Lower lobe of right lung (tissue), 2 donors: ENCODE measurements around the gene DMP1. TPM values are rescaled to one million over a fixed set of nuclear protein-coding genes. Genes with fewer than 3 reads are reported as not detected.

Source experiments
- ATAC-seq, 2 donors: fragments of 200-7000 bp; cut with Tn5 transposase; one replicate each; pipeline ENCODE4 v1.9.1; 2020 to 2022; ENCODE audit warnings: mild to moderate bottlenecking in 2 of 2, moderate library complexity in 2 of 2
- DNase-seq: peaks from one replicate; pipeline ENCODE4 v3.0.0-alpha.2; 2020
- H3K27ac ChIP-seq: fragments of 200-600 bp; one replicate; pipeline ENCODE4 v1.8.0; 2022
- H3K27me3 ChIP-seq: fragments of 200-600 bp; one replicate; pipeline ENCODE4 v1.8.0; 2022; ENCODE audit warnings: low read depth
- H3K36me3 ChIP-seq: fragments of 200-600 bp; one replicate; pipeline ENCODE4 v1.8.0; 2022; ENCODE audit warnings: mild to moderate bottlenecking
- H3K4me1 ChIP-seq: fragments of 200-600 bp; one replicate; pipeline ENCODE4 v1.8.0; 2022
- H3K4me3 ChIP-seq: fragments of 200-600 bp; one replicate; pipeline ENCODE4 v1.8.0; 2022; ENCODE audit warnings: mild to moderate bottlenecking
- H3K9me3 ChIP-seq: fragments of 200-600 bp; one replicate; pipeline ENCODE4 v1.8.0; 2022
- intact Hi-C: fragments of 100-400 bp; cut with DNase I; formaldehyde crosslinking; loops from one replicate; pipeline ENCODE4 v1.11.0; 2022
- total RNA-seq: library from RNA; stranded (reverse); fragmentation: NEBNext Ultra II Directional; extraction: Animal tissue kit (Norgen Biotek cat#: 25700); gene quantifications from one replicate; pipeline ENCODE4 v1.2.1, GENCODE V29; 2021
- TF ChIP-seq, protein P1 (sequence below): fragments of 200-600 bp; IDR thresholded peaks from one replicate; pipeline ENCODE4 v1.8.0; 2022; ENCODE audit warnings: antibody characterized with exemption, mild to moderate bottlenecking
- donor health status: DM: no; HTN: yes; CAD: no; lungs with severe emphysema.

DMP1 gene
- total RNA-seq, 1 donor from 2014 or later: not detected

DNA sequence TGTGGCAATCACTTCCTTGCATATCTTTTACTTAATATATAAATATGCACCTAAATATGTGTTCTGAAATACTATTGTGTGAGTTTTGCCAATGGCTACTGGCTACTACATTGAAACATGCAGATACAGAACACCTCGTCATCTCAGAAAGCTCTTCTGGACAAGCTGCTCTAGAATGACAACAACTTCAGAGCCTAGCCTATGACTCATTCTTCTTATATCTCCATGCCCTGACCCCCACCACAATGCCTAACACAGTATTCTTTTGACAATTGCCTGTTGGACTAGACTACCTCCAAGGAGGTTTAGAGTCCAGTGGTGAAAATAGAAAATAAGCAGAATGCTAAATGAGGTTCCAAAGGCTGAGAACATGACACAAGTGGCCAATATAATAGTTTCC lies 17.6 kb upstream of the DMP1 start:
- ATAC-seq: no peak
- DNase-seq: no peak
- H3K9me3 ChIP-seq: no peaks in the 10 kb centered on the region
- no peaks in the 10 kb centered on the region for H3K27me3 ChIP-seq
- TF ChIP-seq, protein P1, sequence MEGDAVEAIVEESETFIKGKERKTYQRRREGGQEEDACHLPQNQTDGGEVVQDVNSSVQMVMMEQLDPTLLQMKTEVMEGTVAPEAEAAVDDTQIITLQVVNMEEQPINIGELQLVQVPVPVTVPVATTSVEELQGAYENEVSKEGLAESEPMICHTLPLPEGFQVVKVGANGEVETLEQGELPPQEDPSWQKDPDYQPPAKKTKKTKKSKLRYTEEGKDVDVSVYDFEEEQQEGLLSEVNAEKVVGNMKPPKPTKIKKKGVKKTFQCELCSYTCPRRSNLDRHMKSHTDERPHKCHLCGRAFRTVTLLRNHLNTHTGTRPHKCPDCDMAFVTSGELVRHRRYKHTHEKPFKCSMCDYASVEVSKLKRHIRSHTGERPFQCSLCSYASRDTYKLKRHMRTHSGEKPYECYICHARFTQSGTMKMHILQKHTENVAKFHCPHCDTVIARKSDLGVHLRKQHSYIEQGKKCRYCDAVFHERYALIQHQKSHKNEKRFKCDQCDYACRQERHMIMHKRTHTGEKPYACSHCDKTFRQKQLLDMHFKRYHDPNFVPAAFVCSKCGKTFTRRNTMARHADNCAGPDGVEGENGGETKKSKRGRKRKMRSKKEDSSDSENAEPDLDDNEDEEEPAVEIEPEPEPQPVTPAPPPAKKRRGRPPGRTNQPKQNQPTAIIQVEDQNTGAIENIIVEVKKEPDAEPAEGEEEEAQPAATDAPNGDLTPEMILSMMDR: no peak
- H3K4me3 ChIP-seq: no peak overlapping the region
- intact Hi-C loops: no loop called here
- H3K4me1 ChIP-seq: no peaks in the 10 kb centered on the region
- H3K36me3 ChIP-seq: no peaks in the 10 kb centered on the region
- no peak overlapping the region for H3K27ac ChIP-seq

DNA sequence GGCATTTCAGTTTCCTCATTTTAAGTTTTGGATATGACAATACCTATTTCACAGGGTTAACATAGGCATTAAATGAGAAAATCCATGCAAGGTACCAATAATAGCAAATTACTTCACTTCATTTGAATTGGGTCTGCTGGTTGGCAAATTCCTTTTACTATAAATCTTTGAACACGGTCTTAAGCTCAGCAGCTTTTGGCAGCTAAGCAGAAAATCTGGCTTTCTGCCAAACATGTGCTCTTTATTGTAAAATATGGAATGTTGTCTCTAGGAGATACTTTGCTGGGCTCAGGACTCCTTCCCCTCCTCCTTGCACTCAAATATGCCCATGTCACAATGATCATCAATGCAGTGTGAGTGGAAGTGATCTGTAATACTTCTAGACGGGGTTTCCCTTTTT lies 16.8 kb upstream of the DMP1 start:
- H3K4me3 ChIP-seq: no peak overlapping the region
- no peaks in the 10 kb centered on the region for H3K27me3 ChIP-seq
- intact Hi-C loops: no loop called here
- DNase-seq (no peak), ATAC-seq (no peak)
- H3K9me3 ChIP-seq: no peaks in the 10 kb centered on the region
- H3K36me3 ChIP-seq: no peaks in the 10 kb centered on the region
- H3K27ac ChIP-seq: no peak overlapping the region
- TF ChIP-seq, protein P1: no peak
- no peaks in the 10 kb centered on the region for H3K4me1 ChIP-seq

DNA sequence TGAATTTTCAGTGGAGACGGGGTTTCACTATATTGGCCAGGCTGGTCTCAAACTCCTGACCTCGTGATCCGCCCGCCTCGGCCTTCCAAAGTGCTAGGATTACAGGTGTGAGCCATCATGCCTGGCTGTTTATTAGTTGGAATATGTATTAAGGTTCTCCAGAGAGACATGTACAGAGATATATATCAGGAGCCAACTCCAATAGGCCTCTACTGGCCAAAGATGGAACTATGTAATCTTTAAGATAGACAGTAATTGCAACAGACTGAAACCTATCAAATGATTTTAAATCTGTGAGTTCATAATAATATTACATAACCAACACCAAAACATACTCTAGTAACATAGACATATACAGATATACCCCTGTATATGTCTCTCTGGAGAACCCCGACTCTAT lies 5.8 kb upstream of the DMP1 start:
- Histone ChIP-seq H3K4me1 (no peaks in the 10 kb centered on the region), H3K4me3 (no peak overlapping the region), H3K9me3 (no peaks in the 10 kb centered on the region), H3K27me3 (no peaks in the 10 kb centered on the region), H3K36me3 (no peaks in the 10 kb centered on the region), H3K27ac (no peak overlapping the region)
- ATAC-seq: no peak
- intact Hi-C loops: no loop called here
- no peak for DNase-seq
- TF ChIP-seq, protein P1: no peak

DNA sequence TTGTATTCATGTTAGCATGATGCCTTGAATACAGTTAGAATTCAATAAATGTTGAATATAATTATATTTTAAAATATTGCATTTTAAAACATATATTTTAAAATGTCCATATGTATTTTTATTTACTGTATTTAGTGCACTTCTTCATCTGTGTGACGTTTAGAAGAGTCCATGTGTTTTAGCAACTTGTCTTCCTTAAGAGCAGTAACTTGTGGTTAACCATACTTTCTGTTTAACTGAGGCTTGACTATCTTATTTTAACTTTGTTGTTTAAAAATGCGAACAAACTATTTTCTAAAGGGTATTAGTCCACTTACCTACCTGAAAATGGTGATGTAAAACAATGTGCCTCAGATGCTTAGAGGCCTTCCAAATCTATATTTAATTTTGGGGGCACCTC lies 858 bp downstream of the DMP1 start:
- no peaks in the 10 kb centered on the region for H3K4me1 ChIP-seq
- no peaks in the 10 kb centered on the region for H3K36me3 ChIP-seq
- H3K9me3 ChIP-seq: no peaks in the 10 kb centered on the region
- intact Hi-C loops: no loop called here
- no peaks in the 10 kb centered on the region for H3K27me3 ChIP-seq
- no peak overlapping the region for H3K4me3 ChIP-seq
- DNase-seq: no peak
- TF ChIP-seq, protein P1: no peak
- no peak overlapping the region for H3K27ac ChIP-seq
- no peak for ATAC-seq

DNA sequence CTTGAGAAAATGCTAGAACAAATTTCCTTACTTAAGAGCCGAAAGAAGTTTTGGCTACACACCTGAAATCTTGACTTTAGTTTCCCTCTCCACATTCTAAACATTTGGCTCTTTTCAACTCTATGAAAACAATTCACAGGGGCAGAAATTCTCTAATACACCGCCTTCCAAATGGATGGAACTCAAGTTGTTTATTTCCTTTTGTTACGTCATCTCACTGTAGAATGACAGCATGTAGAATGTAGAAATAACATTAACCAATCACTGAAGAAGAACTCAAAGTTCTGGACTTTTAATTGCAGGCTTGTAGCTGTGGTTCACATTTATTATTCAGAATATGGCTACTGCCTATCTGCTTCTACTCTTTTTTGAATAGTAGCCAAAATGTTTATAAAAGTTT lies 1.9 kb downstream of the DMP1 start:
- intact Hi-C loops: no loop called here
- no peaks in the 10 kb centered on the region for H3K4me1 ChIP-seq
- TF ChIP-seq, protein P1: no peak
- no peaks in the 10 kb centered on the region for H3K9me3 ChIP-seq
- no peaks in the 10 kb centered on the region for H3K36me3 ChIP-seq
- H3K27me3 ChIP-seq: no peaks in the 10 kb centered on the region
- ATAC-seq (no peak), DNase-seq (no peak)
- H3K27ac ChIP-seq: no peak overlapping the region
- no peak overlapping the region for H3K4me3 ChIP-seq

DNA sequence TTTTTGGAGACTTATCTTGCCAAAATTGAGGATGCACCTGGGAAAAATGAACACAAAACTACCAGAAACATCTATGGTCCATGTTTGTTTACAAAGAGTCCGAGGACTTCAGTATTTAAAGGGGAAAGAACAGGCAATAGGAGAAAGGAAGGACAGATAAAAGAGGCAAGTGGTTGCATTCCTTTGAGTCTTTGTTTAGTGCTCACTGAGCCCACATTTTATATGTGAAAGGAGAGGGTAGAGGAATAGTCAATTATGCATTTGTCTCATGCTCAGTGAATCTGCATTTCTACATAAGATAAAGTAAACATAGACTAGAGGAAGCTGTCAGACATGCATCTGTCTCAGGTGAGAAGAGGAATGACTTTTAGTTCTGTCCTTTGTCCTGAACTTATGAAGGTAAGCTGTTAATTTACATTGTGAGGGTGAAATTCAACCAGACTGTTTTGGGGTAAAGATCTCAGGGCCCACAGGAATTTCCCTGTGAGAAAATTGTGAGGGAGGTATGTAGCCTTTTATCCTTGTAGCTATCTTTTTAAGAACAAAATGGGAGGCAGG lies 4.5 kb downstream of the DMP1 start:
- H3K4me1 ChIP-seq: peaks cover 3% of the 10 kb centered on the region
- no peak overlapping the region for H3K27ac ChIP-seq
- intact Hi-C loops: no loop called here
- no peak overlapping the region for H3K4me3 ChIP-seq
- no peaks in the 10 kb centered on the region for H3K36me3 ChIP-seq
- DNase-seq (no peak), ATAC-seq (no peak)
- no peaks in the 10 kb centered on the region for H3K9me3 ChIP-seq
- H3K27me3 ChIP-seq: no peaks in the 10 kb centered on the region
- TF ChIP-seq, protein P1: no peak
